C1 segment of cervical spinal cord (tissue), 14 donors: ENCODE results near the gene WDR12.
A peak's percentile ranks its signal among the peaks of the same experiment; 100 is the strongest.
"Not testable (repeated sequence)": the region's sequence is repeated elsewhere in the genome, so short reads cannot be mapped to it uniquely, and the experiment has no call there.

Source experiments
- DNase-seq, 14 donors: peaks; one replicate each; lab custom pipeline; 2025; lab: John Stamatoyannopoulos, UW

Gene WDR12

GRCh38 chr2:202885190-202885589 is 26.3 kb downstream of the WDR12 start:
- no peak for DNase-seq

GRCh38 chr2:202883987-202884675 is 27.3 kb downstream of the WDR12 start:
- no peak for DNase-seq

GRCh38 chr2:202881570-202881969 is 29.9 kb downstream of the WDR12 start:
- DNase-seq: no peak

- DNase-seq: peak in 1 of 14 donors; percentile 0
These were observed 33.8 kb downstream of the WDR12 start for GRCh38 chr2:202877699-202878098.

GRCh38 chr2:202871300-202872141 is 40.0 kb downstream of the WDR12 start, which contains the start of gene ICA1L:
Gene ICA1L (minus strand): TSS chr2:202871766. CDS start chr2:202829009, 42,757 bp downstream.
- DNase-seq: peak in 12 of 14 donors; percentile 39 to 86 (median 64)

GRCh38 chr2:202870431-202871299 is 40.8 kb downstream of the WDR12 start:
- DNase-seq: peak in 12 of 14 donors; percentile 24 to 89 (median 38)

GRCh38 chr2:202861987-202862386 is 49.5 kb downstream of the WDR12 start:
- no peak for DNase-seq

- DNase-seq: no peak
These were observed 52.9 kb downstream of the WDR12 start for GRCh38 chr2:202858601-202859000.

- not testable (repeated sequence) for DNase-seq
These were observed 62.1 kb downstream of the WDR12 start for GRCh38 chr2:202849343-202849742.

GRCh38 chr2:202848813-202849212 is 62.7 kb downstream of the WDR12 start:
- no peak for DNase-seq

- no peak for DNase-seq
These were observed 63.6 kb downstream of the WDR12 start for GRCh38 chr2:202847693-202848524.

GRCh38 chr2:202844656-202845055 is 66.8 kb downstream of the WDR12 start:
- DNase-seq: no peak

GRCh38 chr2:202842690-202843089 is 68.8 kb downstream of the WDR12 start:
- no peak for DNase-seq

- no peak for DNase-seq
These were observed 70.2 kb downstream of the WDR12 start for GRCh38 chr2:202841090-202841867.

- DNase-seq: peak in 1 of 14 donors; percentile 22
These were observed 79.9 kb downstream of the WDR12 start for GRCh38 chr2:202831242-202832220.

- DNase-seq: no peak
These were observed 86.6 kb downstream of the WDR12 start for GRCh38 chr2:202824901-202825300.
